ENCODE measurements around the gene HEY2. TPM values are rescaled to one million over a fixed set of nuclear protein-coding genes. Genes with fewer than 3 reads are reported as not detected.

HEY2 gene
- total RNA-seq, 3 donors from 2014 or later = 0.58 to 2.9 (median 1.5) TPM

DNA sequence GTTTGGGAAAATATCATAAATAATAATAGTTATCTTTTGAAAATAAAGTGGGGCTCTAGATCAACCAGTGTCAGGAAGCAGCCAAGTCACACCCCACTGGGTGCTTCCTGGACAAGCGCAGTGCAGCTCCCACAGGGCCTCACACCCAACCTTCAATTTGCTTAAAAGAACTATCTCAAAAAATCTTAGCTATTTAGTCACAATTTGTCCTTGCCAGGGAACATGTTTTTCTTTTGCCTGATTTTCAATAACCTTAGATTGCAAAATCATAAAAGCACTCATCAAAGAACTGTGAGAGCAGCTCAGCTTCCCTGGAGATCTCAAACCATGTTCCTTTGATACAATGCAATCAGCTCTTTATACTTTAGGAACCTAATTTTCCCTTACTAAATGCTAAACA is 39.7 kb downstream of the HEY2 start:
- H3K4me3 ChIP-seq = no peak overlapping the region
- peak in 1 of 3 donors; percentile 51 for DNase-seq
- H3K9me3 ChIP-seq = no peaks in the 10 kb centered on the region
- TF ChIP-seq, protein P1, sequence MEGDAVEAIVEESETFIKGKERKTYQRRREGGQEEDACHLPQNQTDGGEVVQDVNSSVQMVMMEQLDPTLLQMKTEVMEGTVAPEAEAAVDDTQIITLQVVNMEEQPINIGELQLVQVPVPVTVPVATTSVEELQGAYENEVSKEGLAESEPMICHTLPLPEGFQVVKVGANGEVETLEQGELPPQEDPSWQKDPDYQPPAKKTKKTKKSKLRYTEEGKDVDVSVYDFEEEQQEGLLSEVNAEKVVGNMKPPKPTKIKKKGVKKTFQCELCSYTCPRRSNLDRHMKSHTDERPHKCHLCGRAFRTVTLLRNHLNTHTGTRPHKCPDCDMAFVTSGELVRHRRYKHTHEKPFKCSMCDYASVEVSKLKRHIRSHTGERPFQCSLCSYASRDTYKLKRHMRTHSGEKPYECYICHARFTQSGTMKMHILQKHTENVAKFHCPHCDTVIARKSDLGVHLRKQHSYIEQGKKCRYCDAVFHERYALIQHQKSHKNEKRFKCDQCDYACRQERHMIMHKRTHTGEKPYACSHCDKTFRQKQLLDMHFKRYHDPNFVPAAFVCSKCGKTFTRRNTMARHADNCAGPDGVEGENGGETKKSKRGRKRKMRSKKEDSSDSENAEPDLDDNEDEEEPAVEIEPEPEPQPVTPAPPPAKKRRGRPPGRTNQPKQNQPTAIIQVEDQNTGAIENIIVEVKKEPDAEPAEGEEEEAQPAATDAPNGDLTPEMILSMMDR (IDR thresholded peaks at IDR 0.05) = no peak
- ATAC-seq = no peak
- peaks cover 5% of the 10 kb centered on the region for H3K4me1 ChIP-seq (ENCODE audit: low read depth)
- H3K36me3 ChIP-seq (ENCODE audit: low read depth) = no peaks in the 10 kb centered on the region
- intact Hi-C loops (cut with DNase I, micrococcal nuclease) = loop anchor here (10.0 kb wide), 1 partner anchor 166 kb away; the partner anchor contains the start of gene HINT3 (in 2 of the 2)

DNA sequence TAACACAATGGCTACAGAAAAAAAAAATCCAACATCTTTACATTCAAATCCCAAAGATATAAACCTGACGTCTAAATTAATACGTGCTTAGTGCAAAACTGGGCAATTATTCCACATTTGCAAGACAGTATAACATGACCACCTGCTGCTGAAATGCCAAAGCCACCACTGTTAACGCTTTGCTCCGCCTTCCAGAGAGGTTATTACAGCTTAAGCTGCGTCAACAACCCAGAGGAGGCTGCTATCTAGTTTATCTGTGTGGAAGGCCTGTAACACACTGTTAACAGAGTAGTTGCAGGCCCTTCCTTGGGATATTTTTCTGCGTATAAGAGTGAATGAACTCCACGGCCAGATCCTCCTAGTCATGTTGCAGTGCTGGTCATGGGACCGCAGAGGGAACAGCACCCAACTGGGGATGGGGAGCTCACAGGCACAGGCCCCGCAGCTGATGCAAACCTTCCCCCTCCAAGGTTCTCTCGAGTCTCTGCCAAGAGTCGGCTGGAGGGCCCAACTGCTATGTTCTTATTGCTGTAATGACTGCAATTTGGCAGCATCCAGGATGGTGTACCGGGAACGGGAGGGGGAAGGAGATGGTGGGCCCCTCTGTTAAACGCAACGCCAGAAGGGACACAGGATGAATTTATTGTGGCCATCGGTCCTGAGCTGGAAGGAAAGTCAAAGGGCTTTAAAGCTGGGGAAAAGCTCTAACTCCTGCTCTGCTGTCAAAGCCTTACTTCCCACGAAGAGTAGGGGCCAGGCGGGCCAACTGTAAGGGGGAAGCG is 40.3 kb downstream of the HEY2 start:
- DNase-seq = peak; percentile 48 to 67 (median 66)
- ATAC-seq = peak; percentile 48
- H3K4me1 ChIP-seq (ENCODE audit: low read depth) = peaks cover 5% of the 10 kb centered on the region
- intact Hi-C loops (cut with DNase I, micrococcal nuclease) = loop anchor here (10.0 kb wide), 1 partner anchor 165 kb away; the partner anchor contains the start of gene HINT3 (in 2 of the 2)
- no peaks in the 10 kb centered on the region for H3K36me3 ChIP-seq (ENCODE audit: low read depth)
- H3K9me3 ChIP-seq = no peaks in the 10 kb centered on the region
- TF ChIP-seq, protein P1 (IDR thresholded peaks at IDR 0.05) = no peak
- H3K4me3 ChIP-seq = peak overlapping the region; percentile 65

DNA sequence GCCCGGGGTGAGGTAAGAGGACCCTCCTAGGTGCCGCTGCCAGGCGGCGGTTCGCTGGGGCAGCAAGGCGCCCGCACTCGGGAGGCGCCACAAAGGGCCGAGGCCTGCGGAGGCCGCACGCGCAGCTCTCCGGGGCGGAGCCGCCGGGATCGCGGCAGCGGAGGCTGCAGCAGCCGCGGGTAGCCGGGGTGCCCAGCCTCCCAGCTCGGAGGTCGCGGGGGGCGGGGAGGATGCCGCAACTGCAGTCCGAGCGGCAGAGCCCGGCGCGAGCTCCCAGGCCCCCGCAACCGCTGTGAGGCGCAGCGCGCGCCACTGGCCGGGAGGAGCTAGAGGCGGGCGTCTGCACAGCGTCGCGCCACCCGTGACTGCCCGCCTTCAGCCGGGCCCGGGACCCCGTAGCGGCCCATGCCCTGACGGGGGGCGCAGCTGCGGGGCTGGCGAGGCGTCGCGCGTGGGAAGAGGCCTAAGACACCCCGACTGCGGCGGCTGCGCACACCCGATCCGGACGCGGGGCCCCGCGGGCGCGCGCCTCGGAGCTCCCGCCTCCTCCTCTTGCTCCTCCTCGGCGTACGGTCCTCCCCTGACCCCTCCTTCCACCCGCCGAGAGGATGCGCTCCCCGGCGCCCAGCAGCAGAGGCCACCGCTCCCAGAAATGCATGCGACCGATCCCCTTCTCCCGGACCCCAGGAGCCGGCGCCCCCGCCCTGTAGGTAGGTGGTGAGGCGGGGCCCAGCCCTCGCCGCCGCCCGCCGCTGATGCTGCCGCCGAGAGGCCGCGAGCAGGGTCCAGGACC is 41.1 kb downstream of the HEY2 start, which contains the start of gene NCOA7:
Gene NCOA7, plus strand, starts transcription at position 603 of the 793 bp plus-strand sequence. CDS start 24,395 bp downstream, outside the sequence.
- intact Hi-C loops (cut with DNase I, micrococcal nuclease) = no loop called here
- H3K4me3 ChIP-seq = peak within 1 kb of the TSS; percentile 65
- no peaks in the 10 kb centered on the region for H3K9me3 ChIP-seq
- no peaks in the 10 kb centered on the region for H3K36me3 ChIP-seq (ENCODE audit: low read depth)
- peaks cover 5% of the 10 kb centered on the region for H3K4me1 ChIP-seq (ENCODE audit: low read depth)
- TF ChIP-seq, protein P1 (IDR thresholded peaks at IDR 0.05) = no peak
- ATAC-seq = peak; percentile 93
- peak; percentile 75 to 91 (median 88) for DNase-seq

DNA sequence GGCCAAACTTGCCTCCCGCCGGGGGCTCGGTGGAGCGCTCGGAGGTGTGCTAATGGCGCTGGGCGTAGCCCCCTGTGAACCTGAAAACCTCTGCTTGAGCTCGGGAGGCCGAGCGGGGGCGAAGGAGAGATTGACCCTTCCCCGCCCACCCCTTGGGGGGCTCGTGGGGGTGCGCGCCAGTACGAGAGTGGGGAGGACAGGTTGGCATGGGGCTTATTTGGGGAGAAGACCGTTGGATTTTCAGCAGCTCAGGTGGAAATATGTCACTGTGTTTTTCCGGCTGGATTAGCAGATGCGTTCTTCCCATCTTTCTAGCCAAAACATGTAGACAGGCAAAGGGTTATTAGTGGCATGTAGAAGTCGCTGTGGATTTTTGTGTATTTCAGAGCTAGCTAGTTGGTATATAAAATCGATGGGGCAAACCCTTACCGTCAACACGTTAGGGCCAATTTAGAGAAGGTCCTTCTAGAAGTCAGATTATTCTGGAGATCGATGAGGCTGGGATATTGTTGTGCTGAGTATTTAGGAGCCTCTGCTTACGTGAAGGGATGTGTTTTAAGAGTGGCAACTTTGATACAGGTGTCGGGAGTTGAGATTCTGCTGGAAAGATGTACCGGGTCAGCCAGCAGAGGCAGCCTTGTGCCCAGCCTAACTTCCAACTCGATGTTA is 41.9 kb downstream of the HEY2 start:
- Histone ChIP-seq H3K36me3 (ENCODE audit: low read depth) (no peaks in the 10 kb centered on the region), H3K4me1 (ENCODE audit: low read depth) (peaks cover 5% of the 10 kb centered on the region), H3K9me3 (no peaks in the 10 kb centered on the region), H3K4me3 (peak overlapping the region; percentile 65)
- ATAC-seq = peak; percentile 48
- TF ChIP-seq, protein P1 (IDR thresholded peaks at IDR 0.05) = no peak
- peak; percentile 41 to 55 (median 46) for DNase-seq
- intact Hi-C loops (cut with DNase I, micrococcal nuclease) = no loop called here

DNA sequence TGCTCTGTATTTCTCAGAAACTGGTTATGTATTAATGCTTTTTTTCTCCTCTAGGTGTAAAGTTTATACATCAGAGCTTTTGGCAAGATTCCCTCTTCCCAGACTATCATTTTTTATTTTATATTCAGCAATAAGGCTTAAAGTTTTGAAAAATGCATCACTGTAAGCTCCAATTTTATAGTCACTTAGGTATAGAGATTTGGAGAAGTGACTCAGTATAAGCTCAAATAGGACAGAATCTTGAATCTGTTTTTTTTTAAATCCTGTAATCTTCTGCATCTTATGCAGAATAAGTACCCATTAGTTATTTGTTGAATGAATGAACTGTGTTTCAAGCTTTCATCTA is 42.4 kb downstream of the HEY2 start:
- Histone ChIP-seq H3K36me3 (ENCODE audit: low read depth) (no peaks in the 10 kb centered on the region), H3K9me3 (no peaks in the 10 kb centered on the region), H3K4me3 (no peak overlapping the region), H3K4me1 (ENCODE audit: low read depth) (peaks cover 5% of the 10 kb centered on the region)
- TF ChIP-seq, protein P1 (IDR thresholded peaks at IDR 0.05) = no peak
- DNase-seq (no peak), ATAC-seq (no peak)
- intact Hi-C loops (cut with DNase I, micrococcal nuclease) = no loop called here
